Hippocampal formation (tissue), 2 donors: ENCODE data around the gene SRRM3.
"Not testable (repeated sequence)": the region's sequence is repeated elsewhere in the genome, so short reads cannot be mapped to it uniquely, and the experiment has no call there.

ENCODE experiments used
- DNase-seq, 2 donors: peaks; one replicate each; lab custom pipeline; 2025; lab: John Stamatoyannopoulos, UW

The SRRM3 gene

GRCh38 chr7:76187272-76187671 lies 14.4 kb upstream of the SRRM3 start:
- no peak for DNase-seq

GRCh38 chr7:76189276-76189675 lies 12.4 kb upstream of the SRRM3 start:
- no peak for DNase-seq

GRCh38 chr7:76191783-76192240 lies 9.9 kb upstream of the SRRM3 start:
- no peak for DNase-seq

- no peak for DNase-seq
Observed at GRCh38 chr7:76193466-76193865, 8.2 kb upstream of the SRRM3 start.

GRCh38 chr7:76193883-76194282 lies 7.8 kb upstream of the SRRM3 start:
- no peak for DNase-seq

GRCh38 chr7:76196786-76197185 lies 4.9 kb upstream of the SRRM3 start:
- no peak for DNase-seq

GRCh38 chr7:76198202-76198601 lies 3.5 kb upstream of the SRRM3 start:
- no peak for DNase-seq

- no peak for DNase-seq
Observed at GRCh38 chr7:76202666-76203030, 952 bp downstream of the SRRM3 start.

- DNase-seq, result no peak
Observed at GRCh38 chr7:76204147-76204546, 2.5 kb downstream of the SRRM3 start.

- DNase-seq, result no peak
Observed at GRCh38 chr7:76206633-76207032, 4.9 kb downstream of the SRRM3 start.

GRCh38 chr7:76209310-76209709 lies 7.6 kb downstream of the SRRM3 start:
- DNase-seq, result no peak

GRCh38 chr7:76211216-76211615 lies 9.5 kb downstream of the SRRM3 start:
- no peak for DNase-seq

GRCh38 chr7:76215349-76215748 lies 13.7 kb downstream of the SRRM3 start:
- DNase-seq, result not testable (repeated sequence)

GRCh38 chr7:76216381-76217082 lies 14.8 kb downstream of the SRRM3 start:
- no peak for DNase-seq

- DNase-seq, result no peak
Observed at GRCh38 chr7:76217942-76218566, 16.4 kb downstream of the SRRM3 start.

GRCh38 chr7:76220185-76221057 lies 18.7 kb downstream of the SRRM3 start:
- peak; percentile 16 to 22 for DNase-seq

- no peak for DNase-seq
Observed at GRCh38 chr7:76222333-76222732, 20.6 kb downstream of the SRRM3 start.

GRCh38 chr7:76222839-76223238 lies 21.1 kb downstream of the SRRM3 start:
- no peak for DNase-seq

GRCh38 chr7:76223286-76223972 lies 21.7 kb downstream of the SRRM3 start:
- DNase-seq, result no peak

GRCh38 chr7:76224695-76225094 lies 23.0 kb downstream of the SRRM3 start:
- DNase-seq, result no peak

GRCh38 chr7:76225379-76225778 lies 23.7 kb downstream of the SRRM3 start:
- no peak for DNase-seq

- DNase-seq, result no peak
Observed at GRCh38 chr7:76225951-76226350, 24.3 kb downstream of the SRRM3 start.
